Measurements from ENCODE around the gene C19orf47.

DNA sequence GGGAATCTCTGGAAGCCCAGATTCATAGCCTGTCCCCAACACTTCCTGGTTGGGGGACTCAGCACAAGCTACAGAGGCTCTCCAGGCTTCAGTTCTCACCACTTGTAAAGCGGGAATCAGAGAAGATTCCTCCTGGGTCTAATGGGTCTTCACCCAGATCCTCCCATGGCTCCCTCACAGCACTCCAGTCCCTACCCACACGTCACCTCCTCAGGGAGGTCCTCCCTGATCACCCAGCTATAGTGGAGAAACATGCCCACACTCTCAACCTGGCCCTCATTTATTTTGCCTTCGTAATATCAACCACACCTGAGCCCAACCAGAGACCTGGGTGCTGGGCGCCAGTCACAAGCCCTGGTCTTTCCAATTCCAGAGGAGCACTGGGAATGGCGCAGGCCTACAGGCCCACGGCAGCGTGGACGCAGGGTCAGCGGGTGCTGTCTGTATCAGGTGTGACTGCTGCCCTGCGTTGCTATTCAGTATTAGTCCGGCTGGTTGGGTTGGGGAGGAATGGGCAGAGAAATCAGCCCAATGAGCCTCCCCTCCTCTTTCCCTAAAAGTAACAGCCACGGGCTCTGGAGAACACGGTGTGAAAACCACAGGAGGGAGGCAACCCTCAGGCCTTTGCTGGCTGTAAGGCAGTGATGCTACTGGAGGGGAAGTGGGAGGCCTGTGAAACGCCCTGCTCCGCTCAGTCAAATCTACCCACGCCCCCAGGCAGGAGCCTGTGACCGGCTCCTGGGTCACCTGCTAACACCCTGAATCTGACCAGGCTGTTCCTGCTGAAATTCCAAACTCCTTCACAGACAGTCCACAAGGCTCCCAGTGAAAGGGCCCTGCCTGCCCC is 68.2 kb downstream of the C19orf47 start:
- TF ChIP-seq POLR2A (IDR thresholded peaks at IDR 0.05), result no peak
- TF ChIP-seq, protein P1, sequence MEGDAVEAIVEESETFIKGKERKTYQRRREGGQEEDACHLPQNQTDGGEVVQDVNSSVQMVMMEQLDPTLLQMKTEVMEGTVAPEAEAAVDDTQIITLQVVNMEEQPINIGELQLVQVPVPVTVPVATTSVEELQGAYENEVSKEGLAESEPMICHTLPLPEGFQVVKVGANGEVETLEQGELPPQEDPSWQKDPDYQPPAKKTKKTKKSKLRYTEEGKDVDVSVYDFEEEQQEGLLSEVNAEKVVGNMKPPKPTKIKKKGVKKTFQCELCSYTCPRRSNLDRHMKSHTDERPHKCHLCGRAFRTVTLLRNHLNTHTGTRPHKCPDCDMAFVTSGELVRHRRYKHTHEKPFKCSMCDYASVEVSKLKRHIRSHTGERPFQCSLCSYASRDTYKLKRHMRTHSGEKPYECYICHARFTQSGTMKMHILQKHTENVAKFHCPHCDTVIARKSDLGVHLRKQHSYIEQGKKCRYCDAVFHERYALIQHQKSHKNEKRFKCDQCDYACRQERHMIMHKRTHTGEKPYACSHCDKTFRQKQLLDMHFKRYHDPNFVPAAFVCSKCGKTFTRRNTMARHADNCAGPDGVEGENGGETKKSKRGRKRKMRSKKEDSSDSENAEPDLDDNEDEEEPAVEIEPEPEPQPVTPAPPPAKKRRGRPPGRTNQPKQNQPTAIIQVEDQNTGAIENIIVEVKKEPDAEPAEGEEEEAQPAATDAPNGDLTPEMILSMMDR (IDR thresholded peaks at IDR 0.05), result no peak
